ENCODE measurements around the gene ABI3BP.

GRCh38 chr3:100911956-100912355 is 81.3 kb downstream of the ABI3BP start:
- no peak for TF ChIP-seq CTCF (IDR thresholded peaks at IDR 0.05)
- no peak for TF ChIP-seq POLR2A (IDR thresholded peaks at IDR 0.05)
